Parathyroid adenoma (tissue), 2 donors: ENCODE data around the gene C4orf50.

Source experiments
- H2AFZ ChIP-seq: fragments of 300-600 bp; sonication (generic); one replicate; pipeline ENCODE4 v1.7.0; 2017; ENCODE audit warnings: antibody characterized with exemption, mild to moderate bottlenecking
- H3K27ac ChIP-seq: fragments of 300-600 bp; sonication (generic); one replicate; pipeline ENCODE4 v1.7.0; 2017
- H3K27me3 ChIP-seq: fragments of 300-600 bp; sonication (generic); one replicate; pipeline ENCODE4 v1.7.0; 2017; ENCODE audit warnings: low read length; ENCODE audit not compliant: control insufficient read depth, insufficient read depth
- H3K36me3 ChIP-seq: fragments of 300-600 bp; sonication (generic); one replicate; pipeline ENCODE4 v1.7.0; 2017; ENCODE audit warnings: low read length; ENCODE audit not compliant: control insufficient read depth, insufficient read depth
- H3K4me1 ChIP-seq: fragments of 300-600 bp; sonication (generic); one replicate; pipeline ENCODE4 v1.7.0; 2017; ENCODE audit warnings: control low read depth
- H3K4me2 ChIP-seq: fragments of 300-600 bp; sonication (generic); one replicate; pipeline ENCODE4 v1.7.0; 2017; ENCODE audit warnings: low read length
- H3K4me3 ChIP-seq: fragments of 300-600 bp; sonication (generic); one replicate; pipeline ENCODE4 v1.7.0; 2017; ENCODE audit warnings: low read depth, low read length
- H3K79me2 ChIP-seq: fragments of 300-600 bp; sonication (generic); one replicate; pipeline ENCODE4 v1.7.0; 2017; ENCODE audit warnings: control low read depth
- H3K9ac ChIP-seq: fragments of 300-600 bp; sonication (generic); one replicate; pipeline ENCODE4 v1.7.0; 2017; ENCODE audit warnings: mild to moderate bottlenecking
- H3K9me3 ChIP-seq: fragments of 300-600 bp; sonication (generic); one replicate; pipeline ENCODE4 v1.7.0; 2017; ENCODE audit warnings: low read length; ENCODE audit not compliant: control insufficient read depth
- TF ChIP-seq, protein P1 (sequence below): fragments of 300-600 bp; sonication (generic); IDR thresholded peaks from one replicate; pipeline ENCODE4 v1.7.0; 2017; ENCODE audit warnings: antibody characterized with exemption, mild to moderate bottlenecking
- donor health status: primary hyperparathyroidism.

C4orf50 gene

DNA sequence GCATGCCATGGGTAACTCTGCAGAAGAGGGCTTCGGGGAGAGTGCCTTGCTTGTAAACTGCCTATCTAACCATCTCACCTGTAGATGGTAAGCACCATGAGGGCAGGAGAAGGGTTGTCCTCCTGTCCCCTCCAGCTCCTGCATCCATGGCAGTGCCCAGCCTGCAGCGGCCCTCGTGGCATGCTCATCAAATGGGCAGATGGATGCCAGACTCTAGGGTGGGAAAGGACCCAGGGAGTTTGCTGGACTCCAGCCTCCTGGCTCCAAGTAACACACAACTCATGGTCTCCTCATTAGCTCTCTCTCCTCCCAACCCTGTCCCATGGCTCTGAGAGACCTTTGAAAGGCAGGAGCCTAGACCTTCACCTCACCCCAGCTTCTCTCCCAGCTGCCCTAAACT is 95.7 kb downstream of the C4orf50 start:
- Histone ChIP-seq H3K27me3 (no peaks in the 10 kb centered on the region), H3K4me3 (no peak overlapping the region), H3K9me3 (no peaks in the 10 kb centered on the region), H3K79me2 (no peaks in the 10 kb centered on the region), H3K36me3 (no peaks in the 10 kb centered on the region), H3K4me2 (no peak overlapping the region), H2AFZ (no peak overlapping the region), H3K4me1 (no peaks in the 10 kb centered on the region), H3K9ac (no peak overlapping the region), H3K27ac (no peak overlapping the region)
- TF ChIP-seq, protein P1, sequence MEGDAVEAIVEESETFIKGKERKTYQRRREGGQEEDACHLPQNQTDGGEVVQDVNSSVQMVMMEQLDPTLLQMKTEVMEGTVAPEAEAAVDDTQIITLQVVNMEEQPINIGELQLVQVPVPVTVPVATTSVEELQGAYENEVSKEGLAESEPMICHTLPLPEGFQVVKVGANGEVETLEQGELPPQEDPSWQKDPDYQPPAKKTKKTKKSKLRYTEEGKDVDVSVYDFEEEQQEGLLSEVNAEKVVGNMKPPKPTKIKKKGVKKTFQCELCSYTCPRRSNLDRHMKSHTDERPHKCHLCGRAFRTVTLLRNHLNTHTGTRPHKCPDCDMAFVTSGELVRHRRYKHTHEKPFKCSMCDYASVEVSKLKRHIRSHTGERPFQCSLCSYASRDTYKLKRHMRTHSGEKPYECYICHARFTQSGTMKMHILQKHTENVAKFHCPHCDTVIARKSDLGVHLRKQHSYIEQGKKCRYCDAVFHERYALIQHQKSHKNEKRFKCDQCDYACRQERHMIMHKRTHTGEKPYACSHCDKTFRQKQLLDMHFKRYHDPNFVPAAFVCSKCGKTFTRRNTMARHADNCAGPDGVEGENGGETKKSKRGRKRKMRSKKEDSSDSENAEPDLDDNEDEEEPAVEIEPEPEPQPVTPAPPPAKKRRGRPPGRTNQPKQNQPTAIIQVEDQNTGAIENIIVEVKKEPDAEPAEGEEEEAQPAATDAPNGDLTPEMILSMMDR = no peak

GRCh38 chr4:5921981-5922380 is 96.2 kb downstream of the C4orf50 start:
- Histone ChIP-seq H3K27me3 (no peaks in the 10 kb centered on the region), H3K36me3 (no peaks in the 10 kb centered on the region), H3K9me3 (no peaks in the 10 kb centered on the region), H3K79me2 (no peaks in the 10 kb centered on the region), H3K4me3 (no peak overlapping the region), H3K4me2 (no peak overlapping the region), H3K9ac (no peak overlapping the region), H3K4me1 (no peaks in the 10 kb centered on the region), H3K27ac (no peak overlapping the region), H2AFZ (no peak overlapping the region)
- TF ChIP-seq, protein P1 = no peak

DNA sequence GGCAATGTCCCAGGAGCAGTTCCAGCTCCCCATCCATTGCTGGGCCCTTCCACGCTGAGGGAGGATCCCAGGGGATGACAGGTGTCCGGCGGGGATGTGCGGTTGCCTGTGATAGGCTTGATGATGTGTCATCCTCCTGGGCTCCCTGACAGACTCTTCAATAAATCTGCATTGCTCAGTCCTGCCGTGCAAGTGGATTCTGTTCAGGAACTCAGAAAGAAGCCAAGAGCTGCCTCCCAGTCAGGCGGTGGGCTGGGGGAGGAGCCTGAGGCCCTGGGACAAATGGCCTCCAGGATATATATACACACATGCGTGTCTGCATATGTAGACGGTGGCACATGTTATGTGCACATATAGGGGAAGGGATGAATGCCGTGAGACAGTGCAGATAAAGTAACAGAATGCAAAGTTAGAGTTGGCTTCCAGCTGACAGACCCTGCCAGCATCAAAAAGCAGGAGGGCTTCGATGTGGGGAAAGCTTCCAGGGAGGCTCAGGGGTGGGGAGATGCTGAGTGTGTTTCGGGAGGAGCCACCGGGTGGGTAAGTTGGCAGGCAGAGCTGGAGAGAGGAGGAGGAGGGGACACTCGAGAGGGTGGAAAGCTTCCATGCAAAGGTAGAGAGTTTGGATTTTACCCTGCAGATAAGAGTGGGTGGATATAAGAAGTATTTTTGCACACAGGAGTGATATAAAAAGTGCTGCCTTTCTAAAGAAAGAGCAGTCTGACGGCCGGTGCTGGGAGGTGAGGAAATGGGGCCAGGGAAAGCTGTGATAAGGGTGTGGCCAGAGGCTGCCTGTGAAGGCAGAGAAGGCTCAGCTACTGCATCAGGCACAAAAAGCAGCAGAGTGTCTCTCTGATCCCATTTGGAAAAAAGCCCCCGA is 96.9 kb downstream of the C4orf50 start:
- H3K9me3 ChIP-seq = no peaks in the 10 kb centered on the region
- H3K4me1 ChIP-seq = no peaks in the 10 kb centered on the region
- no peak overlapping the region for H3K4me3 ChIP-seq
- no peaks in the 10 kb centered on the region for H3K79me2 ChIP-seq
- H3K27me3 ChIP-seq = no peaks in the 10 kb centered on the region
- no peak overlapping the region for H3K27ac ChIP-seq
- H3K4me2 ChIP-seq = no peak overlapping the region
- no peaks in the 10 kb centered on the region for H3K36me3 ChIP-seq
- H3K9ac ChIP-seq = no peak overlapping the region
- TF ChIP-seq, protein P1 = no peak
- H2AFZ ChIP-seq = no peak overlapping the region

GRCh38 chr4:5919571-5919970 is 98.7 kb downstream of the C4orf50 start:
- H3K4me1 ChIP-seq = no peaks in the 10 kb centered on the region
- H3K9ac ChIP-seq = no peak overlapping the region
- H3K79me2 ChIP-seq = no peaks in the 10 kb centered on the region
- H3K4me3 ChIP-seq = no peak overlapping the region
- no peaks in the 10 kb centered on the region for H3K9me3 ChIP-seq
- no peak overlapping the region for H3K4me2 ChIP-seq
- H3K27me3 ChIP-seq = no peaks in the 10 kb centered on the region
- H2AFZ ChIP-seq = no peak overlapping the region
- no peaks in the 10 kb centered on the region for H3K36me3 ChIP-seq
- TF ChIP-seq, protein P1 = no peak
- H3K27ac ChIP-seq = no peak overlapping the region

DNA sequence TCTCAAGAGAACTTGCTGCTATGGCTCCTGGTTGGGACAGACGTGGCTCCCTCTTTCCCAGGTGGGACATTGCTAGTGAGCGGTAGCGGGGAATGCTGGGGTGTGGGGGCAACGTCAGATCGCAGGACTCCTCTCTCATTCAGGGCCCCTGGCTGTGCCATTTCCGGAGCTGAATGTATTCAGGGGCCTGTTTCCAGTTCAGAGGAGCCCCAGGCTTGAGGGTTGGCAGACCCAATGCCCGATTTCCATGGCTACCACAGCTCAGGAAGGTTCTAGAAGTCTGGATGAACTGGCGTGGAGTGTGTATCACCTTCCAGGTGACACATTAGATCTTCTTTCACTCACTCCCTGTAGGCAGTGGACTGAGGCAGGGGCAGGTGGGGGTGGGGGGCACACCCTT is 99.2 kb downstream of the C4orf50 start:
- H3K27ac ChIP-seq = no peak overlapping the region
- H2AFZ ChIP-seq = no peak overlapping the region
- no peak overlapping the region for H3K9ac ChIP-seq
- H3K4me3 ChIP-seq = no peak overlapping the region
- no peak overlapping the region for H3K4me2 ChIP-seq
- H3K4me1 ChIP-seq = no peaks in the 10 kb centered on the region
- H3K36me3 ChIP-seq = no peaks in the 10 kb centered on the region
- H3K27me3 ChIP-seq = no peaks in the 10 kb centered on the region
- no peaks in the 10 kb centered on the region for H3K9me3 ChIP-seq
- TF ChIP-seq, protein P1 = no peak
- H3K79me2 ChIP-seq = no peaks in the 10 kb centered on the region
